OCI-LY3 (cell line): ENCODE data around the gene ZDHHC14.

Experiments used
- EZH2phosphoT487 ChIP-seq: fragments of 200-600 bp; shearing (Covaris generic); IDR thresholded peaks from 2 replicates; pipeline ENCODE4 v1.6.1; 2018; ENCODE audit warnings: antibody characterized with exemption, mixed run types, low read depth
- TF ChIP-seq, protein P1 (sequence below): fragments of 200-600, 300-600 bp; sonication (generic); IDR thresholded peaks from 2 replicates; pipeline ENCODE4 v1.5.1; 2014; ENCODE audit warnings: antibody characterized with exemption, low read length, low read depth

DNA sequence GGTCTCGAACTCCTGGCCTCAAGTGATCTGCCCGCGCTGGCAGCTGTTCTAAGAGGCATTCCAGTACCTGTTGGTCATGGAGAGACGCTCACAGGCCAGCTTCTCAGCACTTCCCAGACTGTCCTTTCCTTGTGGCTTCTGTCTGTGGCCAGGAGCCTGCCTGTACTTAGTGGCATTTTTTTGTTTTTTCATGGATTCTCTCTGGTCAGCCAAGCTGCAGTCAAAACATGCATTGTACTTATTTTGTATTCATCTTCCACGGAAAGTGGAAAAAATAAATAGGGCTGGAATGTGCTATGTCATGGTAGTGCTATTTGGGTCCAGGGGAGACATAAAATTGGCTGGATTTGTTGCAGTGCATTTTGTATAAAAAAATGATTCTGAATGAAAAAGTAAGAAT is 29.1 kb downstream of the ZDHHC14 start:
- TF ChIP-seq EZH2phosphoT487: no peak
- TF ChIP-seq, protein P1, sequence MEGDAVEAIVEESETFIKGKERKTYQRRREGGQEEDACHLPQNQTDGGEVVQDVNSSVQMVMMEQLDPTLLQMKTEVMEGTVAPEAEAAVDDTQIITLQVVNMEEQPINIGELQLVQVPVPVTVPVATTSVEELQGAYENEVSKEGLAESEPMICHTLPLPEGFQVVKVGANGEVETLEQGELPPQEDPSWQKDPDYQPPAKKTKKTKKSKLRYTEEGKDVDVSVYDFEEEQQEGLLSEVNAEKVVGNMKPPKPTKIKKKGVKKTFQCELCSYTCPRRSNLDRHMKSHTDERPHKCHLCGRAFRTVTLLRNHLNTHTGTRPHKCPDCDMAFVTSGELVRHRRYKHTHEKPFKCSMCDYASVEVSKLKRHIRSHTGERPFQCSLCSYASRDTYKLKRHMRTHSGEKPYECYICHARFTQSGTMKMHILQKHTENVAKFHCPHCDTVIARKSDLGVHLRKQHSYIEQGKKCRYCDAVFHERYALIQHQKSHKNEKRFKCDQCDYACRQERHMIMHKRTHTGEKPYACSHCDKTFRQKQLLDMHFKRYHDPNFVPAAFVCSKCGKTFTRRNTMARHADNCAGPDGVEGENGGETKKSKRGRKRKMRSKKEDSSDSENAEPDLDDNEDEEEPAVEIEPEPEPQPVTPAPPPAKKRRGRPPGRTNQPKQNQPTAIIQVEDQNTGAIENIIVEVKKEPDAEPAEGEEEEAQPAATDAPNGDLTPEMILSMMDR: no peak
